ENCODE measurements around the gene CHD6.

GRCh38 chr20:41393705-41394066 lies 224.5 kb downstream of the CHD6 start:
- TF ChIP-seq ZNF274 (IDR thresholded peaks at IDR 0.05; ENCODE audit: low read depth, low read length) (no peak), YY1 (IDR thresholded peaks at IDR 0.05; ENCODE audit: insufficient read depth, insufficient read length) (no peak), SUZ12 (IDR thresholded peaks at IDR 0.05; ENCODE audit: extremely low read depth, insufficient read depth, insufficient read length) (no peak)

All from NT2/D1 (cell line).